AG08396 (cell line): ENCODE measurements around the gene PDE4B.
"Not testable (repeated sequence)": the region's sequence is repeated elsewhere in the genome, so short reads cannot be mapped to it uniquely, and the experiment has no call there.

ENCODE experiments used
- DNase-seq: peaks from one replicate; pipeline ENCODE4 v3.0.0; 2012; ENCODE audit warnings: low spot score, mixed read lengths

PDE4B gene

DNA sequence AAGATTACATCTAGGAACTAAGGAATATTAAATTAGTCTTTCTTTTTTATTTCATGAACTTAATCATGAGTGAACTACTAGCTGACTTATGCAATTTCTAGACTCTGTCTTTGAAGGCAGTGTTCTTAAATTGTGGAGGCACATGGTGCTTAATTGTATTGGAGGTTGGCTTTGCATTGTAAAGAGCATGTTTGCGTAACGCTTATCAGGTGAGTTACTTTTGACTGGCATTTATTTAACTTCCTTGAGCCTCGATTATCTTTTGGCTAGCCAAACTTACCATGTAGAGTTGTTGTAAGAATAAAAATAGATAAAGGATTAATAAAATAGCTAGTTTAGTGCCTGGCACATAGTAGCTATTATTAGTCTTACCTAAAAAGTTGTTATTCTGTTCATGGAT, 262.4 kb downstream of the PDE4B start:
- no peak for DNase-seq

DNA sequence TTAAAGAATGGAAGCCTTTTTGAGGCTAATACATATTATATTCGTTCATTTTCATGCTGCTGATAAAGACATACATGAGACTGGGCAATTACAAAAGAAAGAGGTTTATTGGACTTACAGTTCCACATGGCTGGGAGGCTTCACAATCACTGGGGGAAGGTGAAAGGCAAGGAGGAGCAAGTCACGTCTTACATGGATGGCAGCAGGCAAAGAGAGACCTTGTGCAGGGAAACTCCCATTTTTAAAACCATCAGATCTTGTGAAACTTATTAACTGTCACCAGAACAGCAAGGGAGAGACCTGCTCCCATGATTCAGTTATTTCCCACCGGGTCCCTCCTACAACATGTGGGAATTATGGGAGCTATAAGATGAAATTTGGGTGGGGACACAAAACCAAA, 264.8 kb downstream of the PDE4B start:
- not testable (repeated sequence) for DNase-seq

DNA sequence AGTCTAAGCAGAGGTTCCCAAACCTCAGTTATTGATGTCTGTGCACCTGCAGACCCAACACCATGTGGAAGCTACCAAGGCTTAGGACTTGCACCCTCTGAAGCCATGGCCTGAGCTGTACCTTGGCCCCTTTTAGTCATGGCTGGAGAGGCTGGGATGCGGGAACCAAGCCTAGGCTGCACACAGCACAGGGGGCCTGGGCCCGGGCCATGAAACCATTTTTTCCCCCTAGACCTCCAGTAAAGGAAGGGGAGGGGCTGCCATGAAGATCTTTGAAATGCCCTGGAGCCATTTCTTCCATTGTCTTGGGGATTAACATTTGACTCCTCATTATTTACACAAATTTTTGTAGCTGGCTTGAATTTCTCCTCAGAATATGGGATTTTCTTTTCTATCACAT, 265.9 kb downstream of the PDE4B start:
- DNase-seq, result no peak

DNA sequence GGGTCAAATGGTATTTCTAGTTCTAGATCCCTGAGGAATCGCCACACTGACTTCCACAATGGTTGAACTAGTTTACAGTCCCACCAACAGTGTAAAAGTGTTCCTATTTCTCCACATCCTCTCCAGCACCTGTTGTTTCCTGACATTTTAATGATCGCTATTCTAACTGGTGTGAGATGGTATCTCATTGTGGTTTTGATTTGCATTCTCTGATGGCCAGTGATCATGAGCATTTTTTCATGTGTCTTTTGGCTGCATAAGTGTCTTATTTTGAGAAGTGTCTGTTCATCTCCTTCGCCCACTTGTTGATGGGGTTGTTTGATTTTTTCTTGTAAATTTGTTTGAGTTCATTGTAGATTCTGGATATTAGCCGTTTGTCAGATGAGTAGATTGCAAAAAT, 274.5 kb downstream of the PDE4B start:
- DNase-seq, result not testable (repeated sequence)

DNA sequence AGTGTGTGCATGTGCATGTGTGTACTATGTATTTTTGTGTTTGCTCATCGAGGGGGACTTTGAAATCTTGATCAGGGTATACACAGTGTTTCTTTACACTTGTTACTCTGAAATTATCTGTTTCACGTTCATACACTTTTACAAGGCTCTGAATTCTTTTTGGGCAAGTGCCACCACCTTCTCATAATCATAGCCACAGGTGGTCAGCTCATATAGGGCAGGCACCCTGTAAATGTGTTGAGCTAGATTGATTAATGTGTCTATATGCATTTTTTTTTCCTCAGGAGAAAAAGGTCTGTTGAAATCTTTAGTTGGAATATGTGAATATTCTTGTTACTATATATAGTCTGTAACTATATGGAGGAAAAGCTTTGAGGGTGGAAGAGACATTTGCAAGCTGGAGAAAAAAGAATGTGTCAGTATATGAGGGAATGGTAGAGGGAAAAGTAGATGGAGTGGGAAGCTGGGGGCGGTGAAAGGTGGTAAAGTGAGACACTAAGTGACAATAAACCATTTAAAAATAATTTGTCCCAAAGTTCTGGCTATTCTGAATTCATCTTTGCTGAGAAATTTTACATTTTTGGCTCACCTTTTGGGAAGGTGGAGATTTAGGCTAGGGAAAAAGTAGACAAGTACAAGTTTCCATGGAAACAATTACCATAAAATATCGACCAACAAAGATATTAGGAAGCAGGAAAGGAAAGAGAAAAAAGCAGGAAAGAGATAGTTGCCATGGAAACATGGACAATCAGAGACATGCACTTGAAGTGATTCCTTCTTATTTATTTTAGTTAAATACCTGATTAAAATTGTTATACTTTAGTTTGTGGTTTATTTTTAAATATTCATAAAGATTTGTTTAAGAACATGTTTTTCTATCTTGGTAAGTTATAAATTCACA, 277.5 kb downstream of the PDE4B start:
- no peak for DNase-seq

DNA sequence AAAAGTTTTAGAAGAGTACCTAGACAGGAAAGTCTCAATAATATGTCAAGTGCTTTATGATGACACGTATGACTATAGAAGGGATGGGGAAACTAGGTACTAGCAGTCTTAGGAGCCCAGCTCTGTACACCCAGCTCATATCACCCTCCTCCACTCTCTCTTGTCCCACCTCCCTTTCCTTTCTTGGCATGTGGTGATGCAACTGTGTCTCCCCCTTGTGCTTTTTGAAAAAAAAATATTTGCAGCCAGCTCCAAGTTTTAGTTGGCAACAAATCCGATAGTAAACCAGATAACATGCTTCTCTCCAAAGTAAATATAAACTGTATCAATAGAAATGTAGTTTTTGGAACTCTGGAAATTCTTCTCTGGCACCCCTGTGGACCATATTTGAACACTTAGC, 280.7 kb downstream of the PDE4B start:
- no peak for DNase-seq

DNA sequence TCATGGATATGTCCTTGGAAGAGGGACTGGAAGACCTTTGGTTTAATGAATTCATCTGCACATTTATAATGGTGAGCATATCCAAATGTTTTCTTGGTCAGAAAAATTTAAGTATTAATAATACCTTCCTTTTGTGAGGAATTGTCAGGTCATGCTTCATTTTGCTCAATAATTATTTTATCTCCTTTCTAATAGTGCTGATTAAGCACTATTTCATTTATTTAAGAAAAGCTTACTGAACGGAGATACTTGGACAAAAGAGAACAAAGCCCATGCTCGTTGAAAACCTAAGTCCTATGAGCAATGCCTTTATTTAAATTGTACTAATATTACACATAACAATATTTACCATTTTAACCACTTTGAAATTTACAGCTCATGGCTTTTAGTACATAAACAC, 281.5 kb downstream of the PDE4B start:
- no peak for DNase-seq

DNA sequence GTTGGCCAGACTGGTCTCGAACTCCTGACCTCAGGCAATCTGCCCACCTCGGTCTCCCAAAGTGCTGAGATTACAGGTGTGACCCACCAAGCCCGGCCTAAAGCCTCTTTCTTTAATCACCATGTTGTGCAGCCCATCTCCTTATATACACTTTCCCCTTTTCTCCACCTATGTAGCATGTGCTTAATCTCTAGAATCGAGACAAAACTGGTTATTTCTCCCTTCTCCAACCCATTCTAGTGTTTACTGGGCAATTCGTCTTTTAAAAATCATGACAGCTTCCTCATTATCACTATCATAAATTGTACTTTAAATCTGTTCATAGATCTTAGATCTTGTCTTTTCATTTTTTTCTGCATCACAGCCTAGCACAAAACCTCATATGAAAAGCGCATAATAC, 285.7 kb downstream of the PDE4B start:
- DNase-seq, result no peak

DNA sequence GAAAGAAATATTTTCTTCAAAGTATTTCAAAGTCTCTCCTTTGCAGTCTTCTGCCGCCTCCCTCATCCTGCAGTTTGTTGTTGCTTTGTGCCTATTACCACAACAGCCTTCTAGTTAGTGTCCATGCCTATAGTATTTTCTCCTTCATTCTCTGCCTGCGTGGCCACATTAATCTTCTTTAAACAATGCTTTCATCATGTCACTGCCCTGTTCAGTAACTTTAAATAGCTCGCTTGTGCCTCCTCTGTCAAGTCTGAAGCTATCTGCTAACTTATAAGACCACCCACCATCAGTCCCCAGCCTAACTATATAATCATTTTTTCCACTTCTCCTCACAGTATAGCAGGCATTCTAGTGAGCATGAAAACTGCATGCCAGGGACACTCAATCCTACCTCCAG, 290.3 kb downstream of the PDE4B start:
- no peak for DNase-seq

DNA sequence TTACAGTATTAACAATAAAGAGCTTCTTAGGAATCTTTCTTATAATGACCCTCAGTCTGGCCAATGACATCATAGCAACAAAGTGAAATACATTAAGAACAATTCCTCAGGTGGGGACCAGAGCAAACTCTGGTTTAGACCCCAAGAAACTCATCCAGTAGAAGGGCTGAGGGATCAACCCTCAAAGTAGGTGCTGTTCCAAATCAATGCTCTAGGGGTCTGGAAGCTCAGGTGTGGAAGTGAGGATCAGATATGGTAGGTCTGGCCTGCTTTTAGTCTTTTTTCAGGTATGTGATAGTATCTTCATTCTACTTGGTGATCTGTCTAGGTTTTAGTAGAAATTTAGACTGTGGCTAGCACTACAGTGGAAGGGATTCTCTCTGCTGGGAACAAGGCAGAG, 291.7 kb downstream of the PDE4B start:
- DNase-seq, result no peak

DNA sequence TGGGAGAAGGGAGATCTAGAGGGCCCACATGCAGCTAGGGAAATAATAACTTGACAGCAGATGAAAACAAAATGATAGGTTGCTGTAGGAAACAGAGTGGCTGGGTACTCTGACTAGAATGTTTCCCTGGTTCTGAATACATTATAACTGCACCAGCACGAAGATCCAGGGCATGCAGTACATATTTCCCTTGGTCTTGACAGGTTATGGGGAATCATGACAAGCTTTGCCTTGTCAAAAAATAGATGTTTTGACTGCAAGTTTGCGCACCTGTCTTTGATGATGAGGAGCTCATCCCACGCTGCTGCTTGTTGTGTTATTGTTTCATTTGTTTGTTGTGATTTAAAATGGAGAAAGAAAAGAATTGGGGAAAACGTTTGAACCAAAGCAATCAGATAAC, 292.9 kb downstream of the PDE4B start:
- DNase-seq, result no peak

DNA sequence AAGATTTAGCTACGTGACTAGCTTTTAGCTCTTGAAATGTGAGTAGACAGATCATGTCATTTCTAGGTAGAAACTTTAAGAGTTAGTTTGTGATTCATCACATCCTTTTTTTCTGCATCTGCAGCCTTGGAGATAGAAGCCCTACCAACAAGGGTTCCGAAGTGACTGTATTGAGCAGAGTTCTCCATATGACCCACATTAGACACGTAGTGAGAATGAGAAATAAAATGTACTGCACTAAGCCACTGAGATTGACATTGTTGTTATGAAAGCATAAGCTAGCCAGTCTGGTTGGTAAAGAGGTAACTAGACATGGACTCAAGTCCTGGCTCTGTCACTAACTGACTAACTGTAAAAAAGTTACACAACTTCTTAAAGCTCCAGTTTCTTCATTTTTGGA, 296.1 kb downstream of the PDE4B start:
- DNase-seq, result no peak

DNA sequence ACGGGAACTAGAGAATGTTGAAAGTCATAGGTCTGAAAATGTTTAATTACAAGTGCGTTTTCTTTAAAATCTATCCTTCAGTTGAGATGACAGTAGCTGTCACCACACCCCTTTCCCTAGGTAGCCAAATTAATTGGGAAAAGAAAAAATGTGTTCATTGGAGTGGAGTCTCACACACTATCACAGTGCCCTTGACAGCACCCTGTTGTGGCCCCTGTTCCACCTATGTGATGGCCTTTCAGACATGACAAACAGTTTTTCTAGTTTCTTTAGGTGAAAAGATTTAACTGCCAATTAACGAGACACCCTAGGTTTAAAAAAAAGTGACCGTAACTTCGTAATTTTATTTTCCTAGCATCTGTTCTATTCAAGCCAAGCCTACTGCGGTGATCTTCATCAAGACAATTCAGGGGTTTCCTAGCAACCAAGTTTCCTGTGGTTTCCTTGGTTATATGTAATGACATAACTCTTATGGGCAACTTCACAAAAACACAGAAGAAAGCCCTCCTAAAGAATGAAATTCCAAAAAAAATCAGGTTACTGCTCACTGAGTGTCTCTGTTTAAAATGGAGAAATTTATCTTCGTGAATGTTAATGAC, 298.3 kb downstream of the PDE4B start:
- DNase-seq, result no peak

DNA sequence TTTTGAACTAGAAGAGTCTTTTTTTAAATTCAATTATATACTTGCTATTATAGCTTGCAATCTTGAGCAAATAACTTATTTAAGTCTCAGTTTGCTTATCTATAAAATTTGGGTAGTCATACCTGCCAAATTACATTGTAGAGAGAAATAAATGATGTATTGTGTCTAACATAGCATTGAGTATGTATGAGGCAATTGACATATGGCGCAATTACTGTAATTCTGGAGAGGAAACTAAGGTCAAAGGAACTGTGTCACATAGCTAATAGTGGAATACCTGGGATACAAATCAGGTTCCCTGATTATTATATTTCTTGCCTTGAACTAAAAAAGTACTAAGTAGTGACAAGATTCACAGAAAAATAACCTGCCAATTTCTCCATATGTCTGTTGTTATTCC, 302.5 kb downstream of the PDE4B start:
- DNase-seq, result no peak

DNA sequence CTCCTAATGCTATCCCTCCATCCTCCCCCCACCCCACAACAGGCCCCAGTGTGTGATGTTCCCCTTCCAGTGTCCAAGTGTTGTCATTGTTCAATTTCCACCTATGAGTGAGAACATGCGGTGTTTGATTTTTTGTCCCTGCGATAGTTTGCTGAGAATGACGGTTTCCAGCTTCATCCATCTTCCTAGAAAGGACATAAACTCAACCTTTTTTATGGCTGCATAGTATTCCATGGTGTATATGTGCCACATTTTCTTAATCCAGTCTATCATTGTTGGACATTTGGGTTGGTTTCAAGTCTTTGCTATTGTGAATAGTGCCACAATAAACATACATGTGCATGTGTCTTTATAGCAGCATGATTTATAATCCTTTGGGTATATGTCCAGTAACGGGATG, 308.3 kb downstream of the PDE4B start:
- DNase-seq, result not testable (repeated sequence)

DNA sequence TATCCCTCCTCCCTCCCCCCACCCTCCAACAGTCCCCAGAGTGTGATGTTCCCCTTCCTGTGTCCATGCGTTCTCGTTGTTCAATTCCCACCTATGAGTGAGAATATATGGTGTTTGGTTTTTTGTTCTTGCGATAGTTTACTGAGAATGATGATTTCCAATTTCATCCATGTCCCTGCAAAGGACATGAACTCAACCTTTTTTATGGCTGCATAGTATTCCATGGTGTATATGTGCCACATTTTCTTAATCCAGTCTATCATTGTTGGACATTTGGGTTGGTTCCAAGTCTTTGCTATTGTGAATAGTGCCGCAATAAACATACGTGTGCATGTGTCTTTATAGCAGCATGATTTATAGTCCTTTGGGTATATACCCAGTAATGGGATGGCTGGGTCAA, 311.4 kb downstream of the PDE4B start:
- DNase-seq, result not testable (repeated sequence)

DNA sequence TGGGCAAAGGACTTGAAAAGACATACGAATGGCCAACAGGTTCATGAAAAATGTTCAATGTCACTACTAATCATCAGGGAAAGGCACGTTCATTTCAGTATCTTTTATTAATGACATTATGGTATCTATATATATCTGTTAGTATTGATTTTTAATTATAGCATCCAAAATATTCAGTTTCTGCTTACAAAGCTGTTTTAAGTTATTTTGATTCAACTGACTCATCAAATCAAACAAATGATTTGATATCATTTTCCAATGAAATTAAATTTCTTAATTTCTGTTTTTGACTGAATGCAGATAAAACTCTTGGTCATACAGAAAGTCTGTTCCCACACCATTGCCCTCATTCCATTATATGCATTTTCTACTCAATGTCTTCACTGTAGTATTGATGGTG, 315.9 kb downstream of the PDE4B start:
- no peak for DNase-seq

DNA sequence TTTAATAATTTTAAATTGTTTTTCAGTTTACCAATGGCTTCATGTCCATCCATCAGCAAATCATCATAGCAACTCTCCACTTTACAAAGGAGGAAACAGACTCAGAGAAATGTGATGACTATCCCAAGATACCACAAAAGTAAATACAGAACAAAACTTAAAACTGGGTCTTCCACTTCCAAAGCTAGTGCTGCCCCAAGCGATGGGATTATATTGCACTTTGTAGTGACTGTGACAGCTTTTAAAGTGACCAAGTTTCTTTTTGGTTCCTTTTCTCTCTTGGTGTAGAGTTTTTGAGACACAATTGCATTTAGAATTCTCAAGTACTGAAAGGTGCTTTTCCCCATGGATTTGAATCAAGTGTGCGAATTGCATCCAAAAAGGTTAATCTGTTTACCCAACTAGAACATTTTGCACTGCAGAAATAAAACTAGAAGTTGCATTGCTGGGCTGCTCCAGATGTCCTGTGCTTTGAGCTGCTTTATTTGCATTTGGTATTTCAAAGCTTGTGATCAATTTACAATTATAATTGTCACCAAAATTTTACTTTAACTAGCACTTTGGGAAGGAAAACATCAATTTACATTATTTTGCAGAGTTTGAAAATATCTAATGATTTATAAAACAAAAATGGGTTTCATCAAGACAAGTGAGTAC, 320.2 kb downstream of the PDE4B start:
- no peak for DNase-seq

DNA sequence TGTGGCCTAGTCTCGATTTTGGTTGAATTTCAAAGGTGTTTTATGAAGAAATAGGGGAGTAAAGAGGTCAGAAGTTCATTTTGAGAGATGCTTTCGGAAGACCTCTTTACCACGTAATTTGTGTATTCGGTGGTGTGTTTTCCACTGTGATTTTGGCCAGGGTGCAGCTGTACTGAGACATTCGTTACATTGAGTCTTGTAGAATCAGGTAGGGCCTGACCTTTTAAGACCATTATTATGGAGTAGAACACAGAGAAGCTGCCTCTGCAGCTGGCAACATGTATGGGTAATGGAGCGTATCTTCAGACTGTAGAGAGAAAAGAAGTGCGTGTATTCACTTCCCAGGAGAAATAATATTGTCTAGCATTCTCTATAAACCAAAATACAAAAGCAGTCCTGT, 326.5 kb downstream of the PDE4B start:
- no peak for DNase-seq

DNA sequence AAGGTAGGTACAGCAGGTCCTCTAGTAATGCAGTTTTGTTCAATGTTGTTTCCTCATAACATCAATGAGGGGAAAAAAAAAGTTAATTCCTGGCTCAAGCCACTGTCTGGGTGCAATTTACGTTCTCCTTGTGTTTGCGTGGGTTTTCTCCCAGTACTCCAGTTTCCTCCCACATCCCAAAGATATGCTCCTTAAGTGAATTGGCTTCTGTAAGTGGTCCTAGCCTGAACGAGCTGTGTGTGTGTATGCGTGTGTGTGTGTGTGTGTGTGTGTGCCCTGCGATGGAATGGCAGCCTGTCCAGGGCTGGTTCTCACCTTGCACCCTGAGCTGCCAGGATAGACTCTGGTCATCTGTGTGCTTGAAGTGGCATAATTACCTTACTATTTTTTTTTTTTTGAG, 332.0 kb downstream of the PDE4B start:
- no peak for DNase-seq

DNA sequence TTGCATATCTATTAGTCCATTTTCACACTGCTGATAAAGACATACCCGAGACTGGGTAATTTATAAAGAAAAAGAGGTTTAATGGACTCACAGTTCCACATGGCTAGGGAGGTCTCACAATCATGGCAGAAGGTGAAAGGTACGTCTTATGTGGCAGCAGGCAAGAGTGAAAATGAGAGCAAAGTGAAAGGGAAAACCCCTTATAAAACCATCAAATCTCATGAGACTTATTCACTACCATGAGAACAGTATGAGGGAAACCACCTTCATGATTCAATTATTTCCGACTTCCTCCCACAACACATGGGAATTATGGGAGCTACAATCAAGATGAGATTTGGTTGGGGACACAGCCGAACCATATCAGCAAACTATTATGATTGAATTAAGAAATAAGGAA, 335.9 kb downstream of the PDE4B start:
- not testable (repeated sequence) for DNase-seq

DNA sequence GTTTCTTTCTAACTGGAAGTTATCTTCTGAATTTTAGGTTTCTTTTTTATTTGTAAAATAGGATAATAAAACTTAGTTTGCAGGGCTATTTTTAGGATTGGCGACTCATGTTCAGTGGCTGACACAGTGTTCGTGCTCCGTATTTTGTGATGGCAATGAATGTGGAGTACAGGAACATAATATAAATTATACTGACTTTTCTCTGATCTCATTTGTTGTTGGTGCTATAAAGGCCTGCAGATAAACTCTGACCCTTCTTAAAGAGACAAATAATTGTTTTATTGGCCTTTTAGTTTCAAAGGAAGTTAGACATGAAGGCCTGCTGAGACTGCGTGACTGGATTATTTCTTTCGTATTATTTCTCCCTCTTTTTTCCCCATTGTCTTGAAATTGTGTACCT, 339.6 kb downstream of the PDE4B start:
- no peak for DNase-seq

DNA sequence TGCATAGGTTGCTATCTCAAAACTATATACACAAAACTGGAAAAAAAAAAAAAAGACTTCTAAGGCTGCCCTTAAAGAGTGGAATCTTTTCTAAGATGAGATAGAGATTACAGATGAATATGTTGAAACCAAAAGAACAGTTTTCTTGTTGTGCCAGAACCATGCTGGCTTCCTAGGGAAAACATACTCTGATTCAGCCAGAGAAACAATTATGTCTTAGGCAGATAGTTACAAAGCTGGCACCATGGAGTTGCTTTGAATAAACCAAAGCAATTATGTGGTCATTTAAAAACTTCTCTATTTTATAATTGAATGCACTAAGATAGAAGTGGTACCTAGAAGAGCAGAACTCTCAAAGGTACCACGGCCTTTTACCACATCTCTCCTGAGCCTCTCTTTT, 341.3 kb downstream of the PDE4B start:
- DNase-seq, result no peak
